T1000 (cell line): ENCODE measurements around the gene SLC6A3.

Experiments
- DNase-seq: peaks from one replicate; lab custom pipeline; 2025; ENCODE audit warnings: mixed read lengths; lab: John Stamatoyannopoulos, UW

SLC6A3 gene

DNA sequence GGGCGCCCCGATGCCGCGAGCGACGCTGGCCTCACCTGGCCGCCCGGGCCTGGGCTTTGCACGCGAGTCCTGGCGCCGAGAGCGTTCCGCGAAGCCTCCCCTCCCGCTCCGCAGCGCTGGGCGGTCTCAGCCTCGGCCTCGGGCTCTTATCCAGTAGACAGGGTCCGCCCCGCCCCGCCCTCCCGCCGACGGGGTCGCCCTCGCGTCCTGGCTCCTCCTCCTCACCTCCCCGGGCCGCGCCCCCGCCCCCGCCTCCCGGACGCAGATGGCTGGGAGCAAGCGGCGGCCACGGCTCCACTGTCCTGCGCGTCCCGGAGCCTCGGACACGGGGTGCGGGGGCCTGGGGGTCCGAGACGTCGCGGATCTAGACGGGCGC lies at the start of gene SLC6A3:
SLC6A3 (minus strand) TSS at position 128 of the 376 bp plus-strand sequence. CDS start 2,243 bp downstream, outside the sequence.
- DNase-seq, result no peak

GRCh38 chr5:1493941-1494340 lies 48.7 kb upstream of the SLC6A3 start:
- no peak for DNase-seq

GRCh38 chr5:1493413-1493812 lies 48.2 kb upstream of the SLC6A3 start:
- DNase-seq, result no peak

- no peak for DNase-seq
Measured at GRCh38 chr5:1492757-1493156, 47.5 kb upstream of the SLC6A3 start.

GRCh38 chr5:1490376-1490775 lies 45.1 kb upstream of the SLC6A3 start:
- DNase-seq, result no peak

DNA sequence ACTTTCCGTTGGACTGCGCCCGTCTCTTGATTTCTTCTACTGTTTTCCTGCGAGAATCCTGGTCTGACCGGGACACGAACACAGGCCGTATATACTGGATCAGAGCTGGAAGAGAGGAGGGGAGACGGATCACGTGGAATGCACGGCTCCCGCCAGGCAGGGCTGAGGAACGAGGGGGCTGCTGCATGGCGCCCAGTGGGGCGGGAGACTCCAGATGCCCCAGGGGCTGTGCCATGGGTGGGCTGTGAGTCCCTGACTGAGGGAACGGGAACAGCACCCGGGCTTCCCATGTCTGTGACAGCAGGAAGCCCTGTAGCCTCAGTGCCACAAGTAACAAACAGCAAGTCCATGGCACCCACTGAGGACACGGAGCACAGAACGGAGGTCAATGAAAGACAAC lies 44.5 kb upstream of the SLC6A3 start:
- no peak for DNase-seq

DNA sequence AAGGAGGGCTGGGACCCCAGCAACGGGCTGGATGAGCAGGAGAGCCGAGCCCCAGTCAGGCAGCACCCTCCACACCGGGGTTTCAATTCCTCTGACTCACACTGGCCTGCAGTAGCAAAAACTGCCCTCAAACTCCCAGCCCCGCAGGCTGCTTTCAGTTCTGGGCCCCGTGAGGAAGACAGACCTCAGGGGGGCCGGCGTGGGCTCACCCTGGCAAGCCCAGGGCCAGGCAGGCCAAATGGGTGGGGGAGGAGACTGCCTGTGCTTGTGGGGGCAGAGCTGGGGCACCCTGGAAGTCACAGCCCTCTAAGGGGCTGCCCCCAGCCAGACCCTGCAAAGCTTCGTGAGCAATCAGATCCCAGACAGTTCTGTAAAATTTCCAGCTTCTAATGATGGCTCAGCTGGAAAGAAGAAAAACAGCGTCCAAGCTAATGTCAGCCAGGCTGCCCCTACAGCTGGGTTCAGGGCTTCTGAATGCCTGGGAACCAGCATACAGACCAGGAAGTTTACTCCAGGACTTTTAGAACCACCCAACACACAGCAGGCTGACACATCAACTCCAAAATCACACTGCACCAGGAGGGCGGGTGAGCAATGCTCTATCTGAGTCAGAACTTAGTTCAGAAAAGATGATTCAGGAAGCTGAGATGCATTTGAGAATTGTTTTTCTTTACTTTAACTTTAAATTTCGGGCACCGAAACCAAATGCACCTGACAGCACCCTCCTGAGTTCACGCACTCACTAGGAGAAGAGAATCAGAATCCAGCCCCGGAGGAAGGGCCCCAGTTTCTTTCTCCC lies 43.8 kb upstream of the SLC6A3 start:
- DNase-seq, result no peak

DNA sequence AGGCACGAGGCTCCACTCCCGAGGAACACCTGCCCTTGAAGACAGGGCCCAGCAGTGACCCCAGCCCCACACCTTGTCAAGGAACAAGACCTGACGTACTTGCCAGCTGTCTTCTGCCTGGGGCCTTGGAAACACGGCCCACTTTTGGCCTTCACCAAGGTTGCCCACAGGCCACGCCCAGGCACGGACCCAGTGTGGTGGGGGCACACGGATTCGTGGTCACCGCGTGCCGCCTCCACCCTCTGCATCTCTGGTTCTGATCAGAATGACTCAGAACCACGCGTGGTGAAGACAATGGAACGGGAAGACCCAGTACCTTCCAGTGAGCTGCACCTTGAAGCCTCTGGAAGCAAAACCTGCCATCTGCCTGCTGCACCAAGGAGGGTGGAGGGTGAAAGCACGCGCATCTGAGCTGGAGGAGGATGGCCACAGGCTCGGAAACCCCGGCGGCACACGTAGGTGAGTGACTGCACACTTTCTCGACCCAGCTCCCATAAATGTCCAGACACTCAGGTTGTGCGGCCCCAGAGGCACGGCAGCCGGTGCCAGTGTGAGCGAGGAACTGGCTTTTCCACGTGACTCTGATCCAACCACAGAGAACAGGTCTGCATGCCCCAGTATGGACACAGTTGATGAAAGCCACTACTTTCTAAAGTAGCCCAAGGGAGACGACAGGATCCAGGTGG lies 42.0 kb upstream of the SLC6A3 start:
- no peak for DNase-seq

GRCh38 chr5:1486271-1486670 lies 41.0 kb upstream of the SLC6A3 start:
- no peak for DNase-seq

DNA sequence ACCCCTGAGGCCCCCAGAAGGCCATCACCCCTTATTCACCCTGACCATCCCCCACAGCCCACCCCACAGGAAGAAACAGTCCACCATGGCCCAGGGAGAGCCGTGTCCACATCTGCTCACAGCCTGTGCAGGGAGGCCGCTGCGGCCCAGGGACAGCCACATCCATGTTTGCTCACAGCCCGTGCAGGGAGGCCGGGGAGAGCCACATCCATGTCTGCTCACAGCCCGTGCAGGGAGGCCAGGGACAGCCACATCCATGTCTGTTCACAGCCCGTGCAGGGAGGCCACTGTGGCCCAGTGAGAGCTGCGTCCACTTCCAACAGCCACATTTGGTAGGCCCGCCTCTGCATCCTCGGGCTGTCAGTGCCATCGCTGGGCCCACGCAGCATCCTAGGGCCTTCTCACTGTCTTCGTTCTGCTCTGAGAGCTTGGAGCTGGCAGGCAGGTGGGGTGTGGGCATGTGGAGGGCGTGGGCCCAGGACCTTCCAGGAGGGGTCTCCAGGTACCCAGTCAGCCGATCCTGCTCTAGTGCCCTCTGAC lies 40.4 kb upstream of the SLC6A3 start:
- DNase-seq, result no peak

DNA sequence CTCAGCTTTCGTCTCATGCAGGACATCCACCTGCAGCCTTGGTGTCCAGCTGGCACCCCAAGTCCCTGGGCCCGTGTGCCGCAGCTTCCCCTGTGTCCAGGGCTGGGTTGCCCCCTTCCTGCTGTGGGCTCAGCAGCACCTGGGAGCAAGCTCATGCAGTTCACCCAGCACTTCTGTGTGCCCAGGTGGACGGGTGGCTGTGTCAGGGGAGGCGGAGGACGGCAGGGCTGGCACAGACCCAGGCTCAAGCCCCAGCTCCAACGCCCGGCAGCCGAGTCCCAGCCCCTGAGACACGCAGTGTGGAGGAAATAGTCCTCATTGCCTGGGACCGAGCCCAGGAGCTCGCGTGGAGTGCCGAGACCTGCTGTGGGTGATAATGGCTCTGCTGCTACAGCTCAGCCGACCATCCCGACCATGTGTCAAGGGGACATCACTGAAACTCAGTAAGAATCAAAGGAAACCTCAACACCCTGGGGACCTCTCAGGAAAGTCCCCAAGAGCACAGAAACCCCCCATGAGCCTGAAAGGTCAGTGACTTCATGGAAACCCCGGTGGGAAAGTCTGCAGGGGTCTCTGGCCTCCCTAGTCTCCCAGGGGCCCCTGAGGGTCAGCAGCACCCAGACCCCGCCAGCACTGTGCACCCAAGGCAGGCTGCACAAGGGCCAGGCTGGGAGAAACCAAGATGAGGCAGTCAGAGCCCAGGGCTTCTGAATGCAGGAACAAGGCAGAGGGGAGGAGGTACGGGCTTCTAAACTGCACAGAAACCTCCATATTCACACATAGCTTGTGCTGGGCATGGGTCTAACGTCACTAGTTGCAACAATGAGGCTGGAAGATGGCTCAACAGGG lies 39.7 kb upstream of the SLC6A3 start:
- DNase-seq, result no peak

DNA sequence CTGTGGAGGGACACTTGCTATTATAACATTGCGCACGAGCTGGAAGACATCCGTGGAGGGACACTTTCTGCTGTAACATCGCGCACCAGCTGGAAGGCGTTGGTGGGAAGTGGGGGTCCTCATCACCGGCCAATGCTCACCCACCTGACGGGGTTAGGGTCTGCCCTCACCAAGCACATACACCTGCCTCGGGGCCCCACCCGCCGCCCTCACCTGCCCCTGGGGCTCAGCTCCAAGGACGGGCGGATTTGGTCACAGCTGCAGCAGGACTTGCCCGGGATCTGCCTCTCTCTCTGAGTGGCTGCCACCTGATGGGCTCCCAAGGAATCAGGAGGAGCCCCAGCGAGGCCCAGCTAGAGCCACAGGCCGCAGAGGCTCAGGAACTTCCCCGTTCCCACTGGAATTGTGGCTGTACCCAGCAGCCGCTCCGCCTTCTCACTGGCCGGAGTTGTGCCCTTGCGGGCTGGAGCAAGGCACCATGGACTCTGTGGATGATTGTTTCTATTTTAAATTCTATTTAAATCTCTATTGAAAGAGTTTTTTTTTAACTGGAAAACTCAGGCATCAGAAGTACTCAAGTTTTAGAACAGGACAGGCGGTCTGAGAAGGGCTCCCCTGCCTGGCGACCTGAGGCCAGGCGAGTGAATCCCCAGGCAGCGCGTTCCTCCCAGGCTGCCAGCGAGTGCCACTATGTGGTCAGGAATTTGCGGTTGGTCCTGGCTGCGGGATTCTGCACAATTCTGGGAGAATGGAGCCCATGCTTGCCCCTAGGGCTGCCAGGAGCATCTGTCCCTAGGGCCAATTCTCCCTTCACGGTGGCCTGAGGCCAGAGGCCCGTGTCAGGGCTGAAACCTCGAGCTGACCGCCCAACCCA lies 38.9 kb upstream of the SLC6A3 start:
- no peak for DNase-seq

GRCh38 chr5:1483064-1483463 lies 37.8 kb upstream of the SLC6A3 start:
- no peak for DNase-seq

GRCh38 chr5:1481959-1482331 lies 36.7 kb upstream of the SLC6A3 start:
- no peak for DNase-seq

DNA sequence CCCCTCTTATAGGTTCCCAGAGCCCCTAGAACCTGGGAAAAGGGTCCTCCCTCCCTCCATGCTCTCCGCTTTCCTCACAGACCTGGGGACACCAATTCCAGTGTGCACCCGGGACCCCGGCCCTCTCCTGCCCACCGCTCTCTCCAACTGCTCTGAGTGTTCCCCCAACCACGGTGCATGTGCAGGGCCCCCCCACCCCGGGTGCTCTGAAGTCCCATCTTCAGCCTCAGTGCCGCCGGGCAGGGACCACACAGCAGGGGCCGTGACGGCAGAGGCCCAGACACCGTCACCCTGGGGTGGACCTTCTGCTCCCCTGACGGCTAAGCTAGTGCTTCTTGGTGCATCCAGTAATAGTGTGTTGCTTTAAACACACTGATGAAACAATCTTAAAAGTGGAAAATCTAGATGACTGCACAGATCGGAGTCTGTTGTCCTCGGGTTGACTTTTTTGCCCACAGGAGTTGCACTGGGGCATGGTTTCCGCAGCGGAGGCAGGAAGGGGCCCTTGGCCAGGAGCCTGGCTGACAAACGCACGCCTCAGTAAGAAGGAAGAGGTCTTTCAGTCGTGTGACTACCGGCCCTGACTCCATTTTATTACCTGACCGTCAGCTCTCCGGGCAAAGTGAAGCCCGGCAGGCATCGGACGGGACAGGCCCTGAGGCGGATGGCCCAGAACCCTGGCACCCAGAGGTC lies 36.2 kb upstream of the SLC6A3 start:
- no peak for DNase-seq

DNA sequence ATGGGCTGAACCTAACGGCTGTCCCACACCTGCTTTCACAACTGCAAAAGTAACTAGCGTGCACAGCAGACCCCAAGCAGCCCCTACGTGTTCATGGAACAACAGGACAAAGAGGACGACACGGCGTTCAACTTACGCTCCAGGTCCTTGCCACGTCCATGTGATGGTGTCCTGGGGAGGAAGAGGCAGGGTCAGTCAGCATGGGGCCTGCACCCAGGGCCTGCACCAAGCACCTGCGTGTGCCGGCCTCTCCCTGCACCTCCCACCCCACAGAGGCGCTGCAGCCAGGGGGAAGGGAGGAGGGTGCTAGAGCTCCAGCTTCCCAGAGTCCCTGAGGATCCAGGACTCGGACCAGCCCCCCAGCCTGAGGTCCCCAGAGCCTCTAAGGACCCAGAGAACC lies 35.6 kb upstream of the SLC6A3 start:
- DNase-seq, result no peak

DNA sequence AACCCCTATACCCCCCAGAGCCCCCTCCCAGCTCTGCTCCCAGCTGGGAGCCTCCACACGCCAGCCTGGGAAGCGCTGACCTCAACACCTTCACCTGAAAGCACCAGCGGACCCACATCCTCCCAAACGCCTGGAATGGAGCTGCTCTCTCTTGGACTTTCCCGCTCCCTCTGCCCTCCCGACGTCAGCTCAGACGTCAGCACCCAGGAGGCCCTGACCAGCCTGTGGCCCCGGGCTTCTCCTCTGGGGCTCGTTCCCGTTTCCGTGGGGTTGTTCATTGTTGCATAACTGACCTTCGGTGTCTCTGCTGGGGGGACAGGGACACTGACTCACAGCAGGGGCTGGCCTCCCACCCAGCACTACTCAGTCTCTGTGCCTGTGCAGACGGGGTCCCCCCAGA lies 35.0 kb upstream of the SLC6A3 start:
- no peak for DNase-seq

GRCh38 chr5:1479581-1480188 lies 34.4 kb upstream of the SLC6A3 start:
- DNase-seq, result no peak

DNA sequence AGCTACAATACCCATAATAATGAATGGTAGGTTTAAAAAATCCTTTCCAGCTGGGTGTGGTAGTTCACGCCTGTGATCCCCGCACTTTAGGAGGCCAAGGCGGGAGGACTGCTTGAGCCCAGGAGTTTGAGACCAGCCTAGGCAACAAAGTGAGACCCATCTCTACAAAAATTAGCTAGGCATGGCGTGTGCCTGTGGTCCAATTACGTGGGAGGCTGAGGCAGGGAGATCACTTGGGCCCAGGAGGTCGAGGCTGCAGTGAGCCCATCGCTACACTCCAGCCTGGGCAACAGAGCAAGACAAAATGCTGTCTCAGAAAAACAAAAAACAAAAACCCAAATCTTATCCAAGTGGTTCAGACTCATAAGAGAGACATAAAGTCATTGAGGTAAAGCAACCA lies 33.8 kb upstream of the SLC6A3 start:
- no peak for DNase-seq

DNA sequence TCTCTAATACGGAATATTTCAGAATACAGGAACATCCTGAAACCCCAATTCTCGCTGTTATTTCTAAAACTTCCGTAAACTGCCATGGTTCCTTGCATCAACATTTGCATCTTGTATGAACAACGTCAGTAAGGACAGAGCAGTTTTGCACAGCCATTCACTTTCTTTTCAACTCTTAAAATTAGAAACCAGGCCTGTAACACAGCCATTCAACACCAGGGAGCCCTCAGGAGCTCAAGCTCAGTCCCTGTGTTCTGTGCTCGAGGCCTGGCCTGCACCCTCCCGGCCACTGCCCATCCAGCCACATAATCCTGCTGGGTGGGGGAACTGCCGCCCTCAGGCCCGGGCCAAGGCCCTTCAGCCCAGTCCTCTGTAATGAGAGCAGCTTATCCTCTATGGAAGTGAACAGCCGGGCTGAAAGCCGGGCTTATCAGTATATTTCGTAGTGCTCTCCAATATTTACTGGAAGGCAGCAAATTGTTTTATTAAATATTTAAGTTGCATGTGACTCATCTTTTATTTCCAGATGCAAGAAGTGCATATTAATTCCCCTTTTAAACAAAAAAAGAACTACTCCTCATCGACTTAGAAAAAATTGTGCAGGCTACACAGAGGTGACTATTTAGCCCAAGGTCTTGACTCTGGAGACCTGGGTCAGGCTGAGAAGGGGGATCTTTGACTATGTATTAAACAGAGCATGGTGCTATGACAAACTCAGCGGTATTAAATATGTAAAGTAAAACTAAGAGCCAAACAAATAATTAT lies 33.2 kb upstream of the SLC6A3 start:
- no peak for DNase-seq
